GM19238 (cell line): ENCODE results near the gene DOCK9.
A peak's percentile ranks its signal among the peaks of the same experiment; 100 is the strongest.

Experiments
- DNase-seq: peaks from one replicate; pipeline ENCODE4 v3.0.0; 2011; ENCODE audit warnings: low spot score; ENCODE audit not compliant: insufficient read length

The DOCK9 gene

DNA sequence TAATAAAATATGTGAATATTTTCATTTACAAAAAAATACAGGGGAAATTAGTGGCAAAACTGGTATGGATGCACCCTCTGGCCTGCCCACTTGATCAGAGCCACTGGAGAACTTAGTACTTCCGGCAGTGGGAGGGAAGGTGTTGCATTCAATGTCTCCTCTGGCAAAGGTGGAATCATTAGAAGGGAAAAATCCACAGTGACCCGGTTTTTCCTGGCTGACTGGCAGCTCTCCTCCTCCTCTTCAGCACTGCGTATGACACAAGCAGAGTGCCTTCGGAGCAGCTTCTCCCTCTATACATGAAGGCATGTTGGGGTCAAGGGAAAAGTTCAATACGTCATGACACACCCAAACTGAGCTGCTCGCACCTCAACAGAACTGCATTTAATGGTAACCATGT lies 123.4 kb downstream of the DOCK9 start:
- no peak for DNase-seq

DNA sequence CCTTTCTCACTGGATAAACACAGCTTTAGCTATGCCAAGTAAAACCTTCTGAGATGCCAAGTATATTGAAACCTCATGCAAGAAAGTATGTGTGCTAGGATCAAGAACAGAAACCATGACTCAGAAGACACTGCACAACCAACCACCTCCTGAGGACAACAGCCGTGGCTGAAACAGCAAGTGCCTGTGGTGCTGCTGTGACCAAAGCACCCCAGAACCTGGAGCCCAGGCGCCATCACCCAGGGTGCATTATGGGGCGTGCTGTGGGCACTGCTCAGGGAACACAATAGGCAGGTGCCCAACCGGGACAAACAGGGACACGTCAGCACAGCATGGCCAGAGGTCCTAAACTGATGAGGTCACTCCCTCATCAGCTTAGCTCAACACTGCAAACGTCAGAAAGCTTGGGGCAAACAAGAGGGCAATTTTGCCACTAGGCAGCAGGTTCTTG lies 124.1 kb downstream of the DOCK9 start:
- no peak for DNase-seq

DNA sequence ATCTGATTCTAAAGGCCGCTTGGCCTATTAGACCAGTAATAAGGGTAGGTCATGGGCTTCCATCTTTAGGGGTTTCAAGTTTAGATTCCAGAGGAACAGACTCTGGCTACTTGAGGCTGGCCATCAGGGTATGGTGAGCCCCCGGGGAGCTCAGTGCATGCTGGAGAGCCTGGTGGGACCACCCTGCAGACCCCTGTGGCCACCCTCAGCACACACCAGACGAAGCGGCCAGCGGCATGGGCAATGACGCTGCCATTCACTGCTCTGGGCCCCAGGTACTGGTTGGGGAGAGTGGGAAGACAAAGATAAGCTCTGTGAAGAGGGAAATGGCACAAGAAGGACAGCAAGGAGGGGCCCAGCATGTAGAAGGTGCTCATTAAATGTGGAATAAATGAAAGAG lies 126.6 kb downstream of the DOCK9 start:
- DNase-seq, result no peak

DNA sequence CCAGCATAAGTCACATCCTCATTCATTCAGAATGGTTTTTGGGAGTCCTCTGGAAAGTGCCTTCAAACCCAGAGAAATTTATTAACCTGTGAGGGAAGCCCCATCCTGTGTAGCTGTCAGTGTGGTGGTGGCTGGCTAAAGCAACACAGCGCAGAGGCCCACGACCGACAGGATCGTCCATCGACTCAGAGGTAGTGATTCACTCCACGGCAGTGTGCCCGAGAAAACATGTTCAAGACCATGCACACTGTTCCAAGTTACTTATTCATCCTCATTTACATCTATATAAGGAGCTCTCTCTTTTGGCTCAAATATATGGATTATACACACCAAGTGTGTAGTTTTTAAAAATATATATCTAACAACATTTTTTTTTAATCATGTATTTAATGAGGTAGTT lies 129.1 kb downstream of the DOCK9 start:
- no peak for DNase-seq

DNA sequence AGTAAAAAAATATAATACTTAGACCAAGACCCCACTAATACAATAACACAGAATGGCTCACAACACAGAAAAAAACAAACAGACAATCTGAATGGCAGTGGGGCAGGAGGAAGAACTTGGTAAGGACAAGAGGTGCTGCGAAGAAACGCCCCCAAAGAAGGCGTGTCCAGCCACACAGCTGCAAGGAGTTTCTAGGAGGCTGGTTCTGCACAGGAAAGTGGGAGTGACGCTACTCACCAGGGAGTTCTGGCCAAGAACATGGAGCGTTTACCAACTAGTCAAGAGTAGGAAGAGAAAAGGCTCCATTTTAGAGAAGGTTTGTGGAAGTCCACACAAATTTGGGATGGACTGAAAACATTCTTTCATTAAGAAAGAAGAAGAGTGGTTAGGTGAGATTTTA lies 130.1 kb downstream of the DOCK9 start:
- DNase-seq, result no peak

DNA sequence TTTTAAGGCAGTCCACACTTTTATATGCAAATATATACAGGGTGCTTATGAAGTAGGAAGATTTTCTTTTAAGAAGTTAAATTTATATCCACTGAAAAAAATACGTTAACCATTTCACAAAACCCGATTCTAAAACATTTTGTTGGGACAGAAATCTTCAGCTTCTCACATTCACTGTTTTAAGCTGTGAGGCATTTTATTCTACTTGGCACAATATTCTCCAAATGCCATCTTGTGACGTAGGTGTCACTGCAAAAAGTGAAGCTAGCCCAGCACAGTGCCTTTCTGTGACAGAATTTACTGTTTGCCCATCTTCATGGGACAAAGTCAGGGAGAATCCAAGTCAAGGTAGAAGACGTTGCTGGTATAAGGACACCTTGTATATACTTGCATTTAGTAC lies 130.9 kb downstream of the DOCK9 start:
- no peak for DNase-seq

DNA sequence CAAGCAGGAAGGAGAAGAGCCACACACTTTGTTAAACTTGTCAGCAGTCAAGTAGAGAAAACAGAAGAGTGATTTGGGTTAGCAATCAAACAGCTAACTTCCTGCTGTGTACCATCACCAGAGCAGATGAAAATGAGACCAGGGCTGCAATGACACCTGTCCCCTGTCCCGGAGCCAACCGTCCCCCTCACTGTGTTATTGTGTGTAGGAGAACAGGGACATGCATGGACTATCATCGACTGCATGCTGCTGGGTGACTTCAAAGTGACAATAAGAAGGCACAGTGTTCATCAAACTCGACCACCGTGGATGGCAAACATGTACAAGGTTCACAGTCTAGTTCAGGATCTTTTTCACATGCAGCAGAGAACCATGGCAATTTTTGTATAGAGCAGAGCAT lies 131.3 kb downstream of the DOCK9 start:
- no peak for DNase-seq

DNA sequence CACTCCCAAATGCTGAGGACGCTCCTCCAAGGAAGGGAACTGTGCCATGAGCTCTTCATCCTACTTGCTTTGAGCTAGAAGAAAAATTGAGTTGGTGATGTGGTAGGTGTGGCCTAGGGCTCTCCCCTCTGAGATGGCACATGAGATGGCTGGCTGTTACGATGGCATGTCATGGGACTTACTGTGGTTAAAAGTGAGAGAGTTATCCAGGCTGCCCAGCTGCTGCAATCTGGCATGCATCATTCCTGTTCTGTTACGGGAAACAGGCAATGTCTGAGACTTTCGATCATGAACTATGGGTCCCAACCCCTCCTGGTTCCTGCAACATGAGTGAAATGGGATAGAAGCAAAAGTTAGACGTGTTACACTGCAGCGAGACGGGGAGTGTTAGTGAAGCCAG lies 132.1 kb downstream of the DOCK9 start:
- no peak for DNase-seq

DNA sequence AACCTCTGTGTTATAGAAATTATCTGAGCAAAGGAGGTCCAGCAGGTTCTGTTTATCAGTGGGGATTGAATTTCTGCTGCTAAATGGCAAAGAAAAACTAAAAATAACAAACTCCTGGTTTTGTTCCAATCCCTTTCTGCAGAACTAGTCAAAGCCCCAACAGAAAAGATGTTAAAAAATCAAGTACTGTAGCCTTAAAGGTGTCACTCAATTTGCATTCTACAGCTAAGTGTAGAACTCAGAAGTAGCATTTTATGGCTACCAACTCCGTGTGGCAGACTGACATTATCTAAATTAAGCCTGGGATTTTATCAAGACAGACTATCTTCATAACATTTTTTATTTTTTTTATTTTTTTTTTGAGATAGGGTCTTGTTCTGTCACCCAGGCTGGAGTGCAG lies 133.8 kb downstream of the DOCK9 start:
- DNase-seq, result no peak

DNA sequence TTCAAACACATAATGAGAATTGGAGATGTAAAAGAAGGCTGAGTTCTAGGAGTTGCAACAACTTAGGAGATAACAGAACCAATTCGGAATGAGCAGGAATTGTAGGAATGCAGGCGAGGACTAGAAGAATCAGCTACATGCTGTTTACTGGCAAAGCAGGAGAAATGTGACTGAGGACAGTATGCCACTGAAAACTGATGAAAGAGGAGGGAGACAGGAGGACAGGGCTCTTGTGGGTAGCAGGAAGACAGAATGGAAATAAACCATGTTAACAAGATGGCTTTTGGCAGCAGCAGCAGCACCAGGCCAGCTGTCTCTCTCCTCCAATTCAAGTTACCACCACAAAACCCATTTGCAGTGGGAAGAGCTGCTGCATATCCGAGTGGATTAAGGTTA lies 134.4 kb downstream of the DOCK9 start:
- no peak for DNase-seq

DNA sequence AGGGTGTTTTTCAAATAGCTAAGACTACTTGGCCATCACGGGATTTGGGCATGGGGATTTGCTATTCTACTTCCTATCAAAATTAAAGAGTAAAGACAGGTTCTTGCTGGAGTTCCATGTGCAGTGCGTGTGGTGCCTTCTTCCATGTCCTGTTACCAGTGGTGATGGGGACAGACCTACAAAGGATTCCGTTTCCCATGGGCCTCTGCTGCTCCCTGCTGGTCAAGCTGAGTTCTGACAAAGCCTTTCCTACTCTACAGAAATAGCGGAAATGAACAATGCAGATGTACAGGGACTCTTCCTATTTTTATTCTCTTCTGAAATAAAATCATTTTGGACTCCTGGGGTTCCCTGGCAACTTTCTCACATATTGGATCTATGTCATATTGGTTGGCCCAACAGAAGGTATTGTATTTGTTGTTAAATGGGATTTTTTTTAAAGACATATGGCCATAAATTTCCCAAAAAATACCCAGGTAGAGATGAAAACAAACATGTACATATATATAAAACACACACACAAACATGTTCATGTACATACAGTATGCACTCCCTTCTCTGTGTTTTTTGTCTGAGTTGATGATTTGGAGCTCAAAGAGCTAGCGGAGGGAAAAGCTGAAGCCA lies 134.9 kb downstream of the DOCK9 start:
- DNase-seq, result peak; percentile 19

DNA sequence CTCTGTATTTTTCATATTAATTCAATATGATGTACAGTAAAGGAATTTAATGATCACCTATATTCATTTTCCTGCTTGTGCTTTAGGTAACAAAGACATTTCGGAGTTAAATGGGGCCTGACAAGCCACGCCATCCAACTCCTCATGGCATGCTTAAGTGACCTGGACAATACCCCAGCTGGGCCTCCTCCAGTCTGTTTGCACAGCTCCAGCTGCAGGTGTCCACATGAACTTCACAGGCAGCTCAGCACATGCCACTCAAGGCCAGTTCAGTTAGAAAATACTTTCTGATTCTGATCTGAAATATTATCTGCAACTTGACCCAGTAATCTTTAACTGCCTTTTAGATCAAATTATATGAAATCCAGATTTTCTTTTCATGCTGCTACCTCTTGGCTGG lies 135.8 kb downstream of the DOCK9 start:
- DNase-seq, result no peak

DNA sequence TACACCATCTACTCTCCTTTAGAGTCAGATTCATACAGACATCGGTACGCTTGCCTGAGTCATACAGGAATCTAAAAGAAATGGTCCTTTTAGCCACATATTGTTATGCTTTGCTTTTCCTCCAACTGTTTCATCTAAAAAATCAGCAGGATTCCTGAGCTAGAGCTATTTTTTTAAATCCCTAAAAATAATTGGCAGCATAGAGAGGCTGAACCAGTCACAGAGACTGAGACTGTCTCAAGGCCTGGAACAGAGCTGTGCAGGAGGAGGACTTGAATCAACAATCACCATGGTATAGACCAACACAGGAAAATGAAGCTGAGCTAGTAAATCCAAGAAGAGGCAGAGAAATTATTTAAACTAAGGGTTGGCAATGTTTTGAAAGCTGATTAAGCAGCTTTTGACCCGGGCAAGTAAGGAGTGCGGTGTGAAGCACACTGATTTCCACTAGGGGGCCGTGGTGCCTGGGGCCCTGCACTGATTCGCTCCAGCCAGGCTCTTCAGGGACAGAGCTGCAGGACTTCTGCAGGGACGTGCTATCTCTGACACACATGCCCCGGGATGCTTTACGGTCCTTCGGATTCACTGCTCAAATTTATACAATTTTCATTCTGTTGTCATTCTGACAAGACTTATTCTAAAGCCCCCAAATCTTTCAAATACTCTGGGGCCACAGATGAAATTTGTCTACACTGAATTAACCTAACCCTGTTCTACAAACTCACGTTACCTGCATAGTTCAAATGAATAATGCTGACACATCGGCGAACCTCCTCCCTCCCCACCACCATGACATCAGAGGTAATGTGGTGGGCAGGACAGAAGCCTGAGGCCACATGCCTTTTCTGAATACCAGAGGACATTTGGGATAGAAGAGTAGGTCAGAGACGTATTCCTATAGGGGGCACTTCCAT lies 137.8 kb downstream of the DOCK9 start:
- peak; percentile 49 for DNase-seq

DNA sequence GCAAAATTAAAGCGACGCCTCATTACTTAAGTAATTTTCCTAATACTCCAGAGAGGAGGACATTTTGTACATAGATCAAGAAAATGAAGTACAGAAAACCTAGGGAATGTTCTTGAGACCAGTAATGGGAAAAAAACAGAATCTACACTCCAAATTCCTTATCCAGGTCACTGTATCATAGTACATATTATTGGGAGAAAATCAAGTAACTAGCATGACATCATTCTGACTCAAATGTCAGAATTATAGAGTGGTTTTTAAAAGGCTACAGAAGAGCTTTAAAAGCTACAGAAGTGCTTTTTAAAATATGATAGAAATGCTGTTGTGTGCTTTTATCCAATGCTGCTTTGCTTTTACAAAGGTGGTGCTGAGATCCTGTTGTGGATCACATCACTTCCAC lies 139.1 kb downstream of the DOCK9 start:
- DNase-seq, result no peak

DNA sequence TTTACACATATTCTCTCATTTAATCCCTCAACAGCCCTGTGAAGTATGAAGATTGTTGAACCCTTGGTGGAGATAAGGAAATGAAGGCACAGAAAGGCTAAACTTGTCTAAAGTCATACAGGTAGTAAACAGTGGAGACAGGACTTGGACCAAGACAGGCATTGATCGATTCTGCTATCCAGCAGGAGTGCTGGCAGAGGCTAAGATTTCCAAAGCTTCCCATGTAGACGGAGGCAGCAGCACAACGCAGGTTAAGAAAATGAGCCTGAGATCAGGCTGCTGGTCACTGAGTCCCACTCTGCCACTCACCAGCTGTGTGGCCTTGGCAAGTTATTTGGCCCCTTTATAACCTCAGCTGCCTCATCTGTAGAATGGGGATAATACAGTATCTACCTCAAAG lies 140.0 kb downstream of the DOCK9 start:
- no peak for DNase-seq

DNA sequence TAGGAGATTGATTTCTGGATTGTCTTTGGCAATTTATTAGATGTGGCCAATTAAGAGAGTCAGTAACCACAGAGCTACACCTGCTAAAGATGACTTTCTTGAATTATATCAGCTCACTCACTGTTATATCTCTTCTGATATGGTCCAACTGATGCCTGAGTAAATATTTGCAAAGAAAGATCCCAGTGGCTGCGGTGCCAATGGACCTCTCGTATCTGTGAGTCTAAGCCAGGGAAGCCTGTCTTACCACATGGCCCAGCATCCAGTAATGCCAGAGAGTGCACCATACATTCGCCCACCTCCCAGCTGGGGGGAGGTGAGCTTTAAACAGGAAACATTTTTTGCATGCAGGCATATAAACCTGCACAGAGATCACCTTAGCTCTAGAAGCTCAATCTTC lies 142.7 kb downstream of the DOCK9 start:
- no peak for DNase-seq

DNA sequence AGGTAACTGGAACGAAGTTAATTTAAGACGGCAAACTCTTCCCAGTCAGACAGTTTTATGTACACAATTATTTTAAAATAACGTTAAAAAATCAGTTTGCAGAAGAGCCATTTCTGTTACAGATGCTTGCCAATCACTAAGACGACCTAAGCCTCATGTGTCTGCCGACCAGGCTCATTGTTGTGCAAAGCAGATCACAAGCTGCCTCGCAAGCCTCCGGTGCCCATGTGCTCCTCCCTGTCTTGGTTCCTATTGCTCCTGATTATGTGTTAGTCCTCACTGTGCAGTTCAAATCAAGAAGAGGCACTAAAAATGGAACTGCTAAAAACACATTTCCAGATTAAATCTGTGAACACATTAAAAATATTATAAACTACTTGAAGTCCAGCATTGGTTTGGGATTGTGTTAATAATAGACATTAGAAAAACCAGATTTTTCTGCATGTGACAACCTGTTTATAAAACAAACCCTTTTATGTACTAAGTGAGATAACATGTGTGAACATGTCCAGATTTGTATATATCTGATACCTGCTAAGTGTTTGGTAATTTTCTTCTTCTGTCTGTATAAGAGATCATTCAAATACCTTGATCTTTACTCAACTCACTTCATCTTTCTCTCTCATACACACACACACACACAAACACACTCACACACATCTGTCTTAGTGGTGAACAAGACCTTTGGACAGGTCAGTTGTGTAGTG lies 143.5 kb downstream of the DOCK9 start:
- no peak for DNase-seq

DNA sequence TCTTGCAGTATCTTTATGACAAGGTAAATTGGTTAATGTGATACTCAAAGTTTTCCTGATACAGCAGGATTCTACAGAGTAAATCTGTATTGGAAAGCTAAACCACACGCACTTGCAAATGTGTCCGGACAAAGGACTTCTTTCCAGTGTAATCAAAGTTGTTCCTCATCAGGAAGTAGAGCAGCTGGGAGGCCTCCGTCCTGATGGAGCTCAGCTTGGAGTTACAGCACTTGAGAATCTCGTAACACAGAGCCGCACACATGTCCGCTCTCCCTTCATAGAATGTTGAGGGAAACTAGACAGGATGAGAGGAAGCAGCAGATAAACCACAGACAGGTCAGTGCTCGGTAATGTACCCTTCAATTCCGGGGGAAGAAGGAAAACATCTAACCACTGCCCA lies 146.6 kb downstream of the DOCK9 start:
- DNase-seq, result no peak

DNA sequence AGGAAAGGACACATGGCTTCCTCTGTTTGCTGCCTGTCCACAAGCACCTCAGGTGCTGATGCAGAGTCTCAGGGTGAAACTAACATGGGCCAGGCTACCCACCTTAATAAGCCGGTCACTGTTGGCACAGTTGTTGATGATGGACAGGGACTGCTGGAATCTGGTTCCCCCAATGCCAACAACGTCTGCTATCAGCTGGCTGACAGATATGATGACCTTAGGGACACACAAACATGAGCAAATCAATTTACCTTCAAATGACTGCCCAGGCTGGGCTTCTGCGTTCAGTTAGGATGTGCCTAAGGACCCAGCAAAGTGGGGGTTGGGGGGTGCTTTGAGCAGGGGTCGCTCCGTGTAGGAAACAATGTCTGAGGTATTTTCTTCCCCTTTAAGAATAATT lies 148.3 kb downstream of the DOCK9 start:
- no peak for DNase-seq

DNA sequence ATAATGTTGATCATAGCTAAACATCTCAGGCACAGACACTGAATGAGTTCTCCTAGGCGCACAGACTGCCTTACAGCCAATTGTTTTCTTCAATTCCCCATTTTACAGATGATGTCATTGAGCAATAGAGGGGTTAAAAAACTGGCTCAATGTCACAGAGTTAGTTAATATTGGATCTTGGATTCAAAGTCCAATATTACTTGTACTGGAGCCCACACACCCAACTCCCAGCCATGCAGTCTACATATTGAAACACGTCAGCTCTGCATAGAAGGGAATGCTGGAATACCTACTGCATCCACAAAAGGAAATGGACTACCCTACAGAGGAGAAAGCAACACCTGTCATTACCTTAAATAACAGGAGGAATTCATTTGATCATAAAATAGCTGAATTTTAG lies 149.2 kb downstream of the DOCK9 start:
- DNase-seq, result no peak

DNA sequence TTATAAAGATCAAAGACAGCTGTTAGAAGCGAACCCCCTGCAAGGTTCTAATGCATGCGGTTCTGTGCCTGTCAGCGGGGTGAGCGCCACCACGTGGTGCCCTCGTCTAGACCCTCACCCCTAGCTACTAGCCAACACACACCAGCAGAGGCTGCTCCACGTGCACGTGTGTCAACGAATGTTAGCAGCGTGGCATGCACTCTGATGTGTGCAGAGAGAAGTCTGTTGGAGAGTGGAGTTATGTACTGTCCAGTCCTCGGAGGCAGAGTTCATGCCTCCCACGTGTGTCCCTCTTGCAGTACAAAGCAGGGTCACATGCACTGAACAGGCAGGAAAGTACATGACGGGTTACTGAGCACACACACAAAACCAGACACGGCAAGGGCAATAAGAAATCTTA lies 150.4 kb downstream of the DOCK9 start:
- no peak for DNase-seq

DNA sequence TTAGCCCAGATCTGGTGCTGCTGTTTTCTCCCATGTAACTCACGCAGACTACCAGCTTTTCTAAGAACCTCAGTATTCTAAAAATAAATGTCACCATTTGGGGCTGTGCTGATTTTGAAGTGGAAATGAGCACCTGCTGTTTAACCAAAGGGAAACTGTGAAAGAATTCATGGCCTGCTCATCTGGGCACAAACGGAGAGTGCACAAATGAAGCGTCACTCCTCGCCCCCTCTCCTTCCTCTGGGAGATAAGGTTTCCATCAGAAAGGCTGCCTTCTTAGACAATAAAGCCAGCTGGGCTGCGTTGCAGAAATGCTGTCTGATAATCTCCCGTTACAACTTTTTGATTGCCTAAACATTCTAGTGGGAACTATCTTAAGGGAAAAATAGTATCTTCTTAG lies 151.7 kb downstream of the DOCK9 start:
- no peak for DNase-seq
